Measurements from ENCODE around the gene SRF. TPM values are rescaled to one million over a fixed set of nuclear protein-coding genes. Genes with fewer than 3 reads are reported as not detected.

Gene SRF
- total and polyA plus RNA-seq, 2 donors (not counting 1 experiment from before 2014, with no cell fraction given), result 16.0 to 32.3 TPM

DNA sequence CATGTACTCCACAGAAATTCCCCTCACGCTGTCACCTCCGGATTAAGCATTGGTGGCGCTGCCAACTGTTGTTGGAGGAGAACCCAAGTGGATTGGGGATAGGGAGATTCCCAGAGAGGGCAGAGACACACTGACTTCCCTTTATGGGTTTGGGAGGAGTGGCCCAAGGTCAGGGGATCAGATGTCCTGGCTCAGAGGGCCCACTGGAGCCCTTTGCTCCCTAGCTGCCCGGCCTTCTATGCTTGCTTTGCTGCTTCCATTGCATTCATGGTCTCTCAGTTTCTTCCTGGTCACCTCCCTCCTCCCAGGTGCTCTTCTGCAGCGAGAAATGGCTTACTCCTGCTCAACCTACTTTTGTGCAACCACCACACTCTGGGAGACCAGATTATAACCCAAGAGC, 25.3 kb downstream of the SRF start:
- no peak for TF ChIP-seq EZH2 (IDR thresholded peaks at IDR 0.05; ENCODE audit: low read length, missing control alignments)
- TF ChIP-seq, protein P1, sequence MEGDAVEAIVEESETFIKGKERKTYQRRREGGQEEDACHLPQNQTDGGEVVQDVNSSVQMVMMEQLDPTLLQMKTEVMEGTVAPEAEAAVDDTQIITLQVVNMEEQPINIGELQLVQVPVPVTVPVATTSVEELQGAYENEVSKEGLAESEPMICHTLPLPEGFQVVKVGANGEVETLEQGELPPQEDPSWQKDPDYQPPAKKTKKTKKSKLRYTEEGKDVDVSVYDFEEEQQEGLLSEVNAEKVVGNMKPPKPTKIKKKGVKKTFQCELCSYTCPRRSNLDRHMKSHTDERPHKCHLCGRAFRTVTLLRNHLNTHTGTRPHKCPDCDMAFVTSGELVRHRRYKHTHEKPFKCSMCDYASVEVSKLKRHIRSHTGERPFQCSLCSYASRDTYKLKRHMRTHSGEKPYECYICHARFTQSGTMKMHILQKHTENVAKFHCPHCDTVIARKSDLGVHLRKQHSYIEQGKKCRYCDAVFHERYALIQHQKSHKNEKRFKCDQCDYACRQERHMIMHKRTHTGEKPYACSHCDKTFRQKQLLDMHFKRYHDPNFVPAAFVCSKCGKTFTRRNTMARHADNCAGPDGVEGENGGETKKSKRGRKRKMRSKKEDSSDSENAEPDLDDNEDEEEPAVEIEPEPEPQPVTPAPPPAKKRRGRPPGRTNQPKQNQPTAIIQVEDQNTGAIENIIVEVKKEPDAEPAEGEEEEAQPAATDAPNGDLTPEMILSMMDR (conservative IDR thresholded peaks at IDR 0.05 in 1 of 2, IDR thresholded peaks at IDR 0.05 in 1 of 2; ENCODE audit: low read depth in 1 of 2, low read length in 2 of 2), result no peak
- no peak overlapping the region for H3K27ac ChIP-seq (ENCODE audit: insufficient read depth, low read length)
- peaks cover 17% of the 10 kb centered on the region for H3K36me3 ChIP-seq (ENCODE audit: control insufficient read depth, insufficient read depth, low read length)
- H3K4me3 ChIP-seq (replicated peaks in 1 of 4; ENCODE audit: control extremely low read depth in 1 of 4, insufficient read depth in 1 of 4, low read depth in 3 of 4, low read length in 4 of 4), result no peak overlapping the region
- no peaks in the 10 kb centered on the region for H3K27me3 ChIP-seq (ENCODE audit: control insufficient read depth, insufficient read depth, low read length)
- H3K4me1 ChIP-seq (ENCODE audit: control insufficient read depth, extremely low read depth, insufficient read depth, low read length), result no peaks in the 10 kb centered on the region
- H4K20me1 ChIP-seq (ENCODE audit: control insufficient read depth, extremely low read depth, insufficient read depth, low read length), result no peaks in the 10 kb centered on the region
- no peaks in the 10 kb centered on the region for H3K79me2 ChIP-seq (ENCODE audit: control insufficient read depth, insufficient read depth, low read length)
- no peak overlapping the region for H3K9ac ChIP-seq (ENCODE audit: insufficient read depth, low read length)
- no peak for DNase-seq (ENCODE audit: low read depth in 2 of 2)
- H2AFZ ChIP-seq (ENCODE audit: low read length), result no peak overlapping the region
- no peaks in the 10 kb centered on the region for H3K9me3 ChIP-seq (ENCODE audit: control insufficient read depth, insufficient read depth, low read depth, low read length)
- no peak overlapping the region for H3K4me2 ChIP-seq (ENCODE audit: extremely low read depth, insufficient read depth, low read length)

DNA sequence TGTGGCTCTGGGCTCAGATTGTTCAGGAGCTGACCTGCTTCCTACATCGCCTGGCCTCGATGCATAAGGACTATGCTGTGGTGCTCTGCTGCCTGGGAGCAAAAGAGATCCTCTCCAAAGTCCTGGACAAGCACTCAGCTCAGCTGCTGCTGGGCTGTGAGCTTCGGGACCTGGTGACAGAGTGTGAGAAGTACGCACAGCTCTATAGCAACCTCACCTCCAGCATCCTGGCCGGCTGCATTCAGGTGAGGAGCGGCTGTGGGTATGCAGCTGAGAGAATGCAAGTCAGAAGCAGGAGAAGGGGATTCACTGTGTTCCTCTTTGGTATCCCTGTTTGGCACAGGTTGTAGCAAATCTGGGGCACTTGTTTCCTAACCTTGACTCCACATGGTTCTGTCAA, 28.8 kb downstream of the SRF start:
- TF ChIP-seq EZH2 (IDR thresholded peaks at IDR 0.05; ENCODE audit: low read length, missing control alignments), result no peak
- TF ChIP-seq, protein P1 (conservative IDR thresholded peaks at IDR 0.05 in 1 of 2, IDR thresholded peaks at IDR 0.05 in 1 of 2; ENCODE audit: low read depth in 1 of 2, low read length in 2 of 2), result no peak
- no peak overlapping the region for H2AFZ ChIP-seq (ENCODE audit: low read length)
- no peak overlapping the region for H3K4me3 ChIP-seq (replicated peaks in 1 of 4; ENCODE audit: control extremely low read depth in 1 of 4, insufficient read depth in 1 of 4, low read depth in 3 of 4, low read length in 4 of 4)
- peaks cover 16% of the 10 kb centered on the region for H3K36me3 ChIP-seq (ENCODE audit: control insufficient read depth, insufficient read depth, low read length)
- no peaks in the 10 kb centered on the region for H3K79me2 ChIP-seq (ENCODE audit: control insufficient read depth, insufficient read depth, low read length)
- no peaks in the 10 kb centered on the region for H4K20me1 ChIP-seq (ENCODE audit: control insufficient read depth, extremely low read depth, insufficient read depth, low read length)
- no peaks in the 10 kb centered on the region for H3K4me1 ChIP-seq (ENCODE audit: control insufficient read depth, extremely low read depth, insufficient read depth, low read length)
- no peak for DNase-seq (ENCODE audit: low read depth in 2 of 2)
- no peaks in the 10 kb centered on the region for H3K27me3 ChIP-seq (ENCODE audit: control insufficient read depth, insufficient read depth, low read length)
- H3K4me2 ChIP-seq (ENCODE audit: extremely low read depth, insufficient read depth, low read length), result no peak overlapping the region
- H3K27ac ChIP-seq (ENCODE audit: insufficient read depth, low read length), result no peak overlapping the region
- no peak overlapping the region for H3K9ac ChIP-seq (ENCODE audit: insufficient read depth, low read length)
- H3K9me3 ChIP-seq (ENCODE audit: control insufficient read depth, insufficient read depth, low read depth, low read length), result no peaks in the 10 kb centered on the region

DNA sequence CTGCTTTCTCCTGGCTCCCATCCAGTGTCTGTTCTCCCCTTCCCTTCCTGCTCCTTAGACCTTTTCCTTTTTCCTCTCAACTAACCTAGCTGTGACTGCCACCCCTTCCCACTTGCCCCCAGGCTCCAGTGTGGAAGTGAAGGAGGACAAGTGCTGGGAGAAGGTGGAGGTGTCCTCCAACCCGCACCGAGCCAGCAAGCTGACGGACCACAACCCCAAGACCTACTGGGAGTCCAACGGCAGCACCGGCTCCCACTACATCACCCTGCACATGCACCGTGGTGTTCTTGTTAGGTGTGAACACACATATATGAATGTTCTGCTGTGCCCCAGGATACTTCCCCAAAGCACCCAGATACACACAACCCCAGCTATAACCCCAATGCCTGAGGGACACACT, 29.5 kb downstream of the SRF start:
- H3K4me3 ChIP-seq (replicated peaks in 1 of 4; ENCODE audit: control extremely low read depth in 1 of 4, insufficient read depth in 1 of 4, low read depth in 3 of 4, low read length in 4 of 4), result no peak overlapping the region

More for the DNA sequence above, 29.5 kb downstream of the SRF start:
- H3K27ac ChIP-seq (ENCODE audit: insufficient read depth, low read length), result no peak overlapping the region
- no peaks in the 10 kb centered on the region for H4K20me1 ChIP-seq (ENCODE audit: control insufficient read depth, extremely low read depth, insufficient read depth, low read length)
- no peak overlapping the region for H2AFZ ChIP-seq (ENCODE audit: low read length)
- no peak overlapping the region for H3K4me2 ChIP-seq (ENCODE audit: extremely low read depth, insufficient read depth, low read length)
- DNase-seq (ENCODE audit: low read depth in 2 of 2), result no peak
- no peaks in the 10 kb centered on the region for H3K27me3 ChIP-seq (ENCODE audit: control insufficient read depth, insufficient read depth, low read length)
- no peaks in the 10 kb centered on the region for H3K9me3 ChIP-seq (ENCODE audit: control insufficient read depth, insufficient read depth, low read depth, low read length)
- H3K4me1 ChIP-seq (ENCODE audit: control insufficient read depth, extremely low read depth, insufficient read depth, low read length), result no peaks in the 10 kb centered on the region
- peaks cover 17% of the 10 kb centered on the region for H3K36me3 ChIP-seq (ENCODE audit: control insufficient read depth, insufficient read depth, low read length)
- H3K9ac ChIP-seq (ENCODE audit: insufficient read depth, low read length), result no peak overlapping the region
- no peaks in the 10 kb centered on the region for H3K79me2 ChIP-seq (ENCODE audit: control insufficient read depth, insufficient read depth, low read length)
- TF ChIP-seq, protein P1 (conservative IDR thresholded peaks at IDR 0.05 in 1 of 2, IDR thresholded peaks at IDR 0.05 in 1 of 2; ENCODE audit: low read depth in 1 of 2, low read length in 2 of 2), result no peak
- no peak for TF ChIP-seq EZH2 (IDR thresholded peaks at IDR 0.05; ENCODE audit: low read length, missing control alignments)
